Measurements from ENCODE around the gene CD48. TPM values are rescaled to one million over a fixed set of nuclear protein-coding genes. Genes with fewer than 3 reads are reported as not detected.

CD48 gene
- total RNA-seq, 1 donor from 2014 or later = 21.5 TPM

- H3K27me3 ChIP-seq = no peaks in the 10 kb centered on the region
- H3K4me3 ChIP-seq = no peak overlapping the region
- H3K4me1 ChIP-seq = no peaks in the 10 kb centered on the region
- no peaks in the 10 kb centered on the region for H3K36me3 ChIP-seq
- H3K9me3 ChIP-seq = no peaks in the 10 kb centered on the region
- intact Hi-C loops (cut with DNase I) = no loop called here
- no peak overlapping the region for H3K27ac ChIP-seq
- TF ChIP-seq, protein P1, sequence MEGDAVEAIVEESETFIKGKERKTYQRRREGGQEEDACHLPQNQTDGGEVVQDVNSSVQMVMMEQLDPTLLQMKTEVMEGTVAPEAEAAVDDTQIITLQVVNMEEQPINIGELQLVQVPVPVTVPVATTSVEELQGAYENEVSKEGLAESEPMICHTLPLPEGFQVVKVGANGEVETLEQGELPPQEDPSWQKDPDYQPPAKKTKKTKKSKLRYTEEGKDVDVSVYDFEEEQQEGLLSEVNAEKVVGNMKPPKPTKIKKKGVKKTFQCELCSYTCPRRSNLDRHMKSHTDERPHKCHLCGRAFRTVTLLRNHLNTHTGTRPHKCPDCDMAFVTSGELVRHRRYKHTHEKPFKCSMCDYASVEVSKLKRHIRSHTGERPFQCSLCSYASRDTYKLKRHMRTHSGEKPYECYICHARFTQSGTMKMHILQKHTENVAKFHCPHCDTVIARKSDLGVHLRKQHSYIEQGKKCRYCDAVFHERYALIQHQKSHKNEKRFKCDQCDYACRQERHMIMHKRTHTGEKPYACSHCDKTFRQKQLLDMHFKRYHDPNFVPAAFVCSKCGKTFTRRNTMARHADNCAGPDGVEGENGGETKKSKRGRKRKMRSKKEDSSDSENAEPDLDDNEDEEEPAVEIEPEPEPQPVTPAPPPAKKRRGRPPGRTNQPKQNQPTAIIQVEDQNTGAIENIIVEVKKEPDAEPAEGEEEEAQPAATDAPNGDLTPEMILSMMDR (IDR thresholded peaks at IDR 0.05) = no peak
- ATAC-seq (no peak), DNase-seq (no peak)
Measured at GRCh38 chr1:160641323-160642280, 70.0 kb downstream of the CD48 start.

DNA sequence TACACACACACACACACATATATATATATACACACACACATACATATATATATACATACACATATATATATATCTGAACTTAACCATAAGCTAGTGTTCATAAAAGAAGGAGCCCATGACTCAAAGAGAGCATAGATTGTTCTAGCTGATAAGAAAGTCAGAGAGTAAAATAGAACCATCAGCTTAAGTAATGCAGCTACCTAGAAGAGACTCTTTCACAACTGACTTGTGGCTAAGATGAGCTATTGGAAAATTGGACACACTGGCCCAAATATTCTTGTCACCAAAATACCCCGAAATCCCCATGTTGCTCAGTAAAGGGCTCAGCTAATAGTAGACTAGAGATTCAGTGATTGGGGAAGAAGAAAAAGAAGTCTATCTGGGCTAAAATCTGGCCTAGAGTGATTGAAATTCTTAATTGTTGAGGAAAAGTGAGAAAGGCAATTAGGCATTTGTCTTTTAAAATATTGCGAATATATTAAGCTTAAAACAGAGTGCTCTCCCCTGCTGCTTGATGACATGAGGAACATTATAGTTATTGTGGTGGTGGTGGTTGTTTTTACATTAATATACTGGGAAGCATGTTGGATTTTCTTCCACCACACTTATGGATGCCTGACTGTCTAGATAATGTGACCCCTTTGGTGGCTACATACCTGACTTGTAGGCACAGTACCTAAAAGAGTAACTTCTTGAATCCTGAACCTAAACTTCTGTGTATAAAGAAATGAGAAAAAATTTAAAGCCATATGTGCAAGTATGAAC, 71.1 kb downstream of the CD48 start:
- no peak for DNase-seq
- H3K4me1 ChIP-seq = no peaks in the 10 kb centered on the region
- intact Hi-C loops (cut with DNase I) = no loop called here
- no peaks in the 10 kb centered on the region for H3K9me3 ChIP-seq
- no peak for ATAC-seq
- H3K27ac ChIP-seq = no peak overlapping the region
- TF ChIP-seq, protein P1 (IDR thresholded peaks at IDR 0.05) = no peak
- H3K4me3 ChIP-seq = no peak overlapping the region
- H3K27me3 ChIP-seq = no peaks in the 10 kb centered on the region
- no peaks in the 10 kb centered on the region for H3K36me3 ChIP-seq

GRCh38 chr1:160639652-160640051, 72.0 kb downstream of the CD48 start:
- TF ChIP-seq, protein P1 (IDR thresholded peaks at IDR 0.05) = no peak
- Histone ChIP-seq H3K9me3 (no peaks in the 10 kb centered on the region), H3K4me3 (no peak overlapping the region), H3K36me3 (no peaks in the 10 kb centered on the region), H3K27me3 (no peaks in the 10 kb centered on the region), H3K4me1 (no peaks in the 10 kb centered on the region), H3K27ac (no peak overlapping the region)
- ATAC-seq = no peak
- intact Hi-C loops (cut with DNase I) = no loop called here
- DNase-seq = no peak

- H3K4me3 ChIP-seq = no peak overlapping the region
- no peaks in the 10 kb centered on the region for H3K9me3 ChIP-seq
- no peak for ATAC-seq
- H3K27me3 ChIP-seq = no peaks in the 10 kb centered on the region
- H3K4me1 ChIP-seq = no peaks in the 10 kb centered on the region
- TF ChIP-seq, protein P1 (IDR thresholded peaks at IDR 0.05) = no peak
- H3K36me3 ChIP-seq = no peaks in the 10 kb centered on the region
- no peak overlapping the region for H3K27ac ChIP-seq
- DNase-seq = no peak
- intact Hi-C loops (cut with DNase I) = no loop called here
Measured at GRCh38 chr1:160638926-160639325, 72.7 kb downstream of the CD48 start.

GRCh38 chr1:160638540-160638857, 73.1 kb downstream of the CD48 start:
- Histone ChIP-seq H3K36me3 (no peaks in the 10 kb centered on the region), H3K27ac (no peak overlapping the region), H3K9me3 (no peaks in the 10 kb centered on the region)

More at GRCh38 chr1:160638540-160638857, 73.1 kb downstream of the CD48 start:
- DNase-seq (no peak), ATAC-seq (no peak)
- Histone ChIP-seq H3K4me1 (no peaks in the 10 kb centered on the region), H3K27me3 (no peaks in the 10 kb centered on the region), H3K4me3 (no peak overlapping the region)
- TF ChIP-seq, protein P1 (IDR thresholded peaks at IDR 0.05) = no peak
- intact Hi-C loops (cut with DNase I) = no loop called here

Measured in upper lobe of right lung (tissue), 1 donor.